B cell (primary cell): ENCODE results near the gene TRABD. TPM values are rescaled to one million over a fixed set of nuclear protein-coding genes. Genes with fewer than 3 reads are reported as not detected.
A peak's percentile ranks its signal among the peaks of the same experiment; 100 is the strongest.

Experiments used
- ATAC-seq: fragments of 200-7000 bp; cut with Tn5 transposase; one replicate; pipeline ENCODE4 v1.10.0; 2021; ENCODE audit warnings: low read depth, mild to moderate bottlenecking, moderate number of reproducible peaks, moderate library complexity
- CTCF ChIA-PET: fragments of 350-600 bp; sonication (Branson Sonifier 250); formaldehyde crosslinking; loops from one replicate; lab custom pipeline; 2021; ENCODE audit warnings: antibody characterized with exemption, inconsistent platforms; lab: Charles Lee
- POLR2A ChIA-PET: fragments of 350-600 bp; sonication (Branson Sonifier 250); formaldehyde crosslinking; loops from one replicate; lab custom pipeline; 2021; ENCODE audit warnings: antibody characterized with exemption; lab: Charles Lee
- DNase-seq: peaks from one replicate; pipeline ENCODE4 v3.0.0; 2013
- H2AFZ ChIP-seq: 2 replicates; pipeline ENCODE4 v1.6.1; 2012; ENCODE audit warnings: mild to moderate bottlenecking, low read depth, low read length; ENCODE audit not compliant: insufficient read depth, poor library complexity, severe bottlenecking
- H3K27ac ChIP-seq, 2 donors: 1 replicate in 1 of 2; 2 replicates in 1 of 2; pipeline ENCODE4 v1.5.1; 2012 to 2013; ENCODE audit warnings: low read length in 2 of 2, mild to moderate bottlenecking in 2 of 2, moderate library complexity in 1 of 2
- H3K27me3 ChIP-seq, 4 experiments: fragments of 200-600 bp in 1 of 4; sonication (generic) in 1 of 4; replicated peaks in 1 of 4; 1 replicate in 2 of 4; 2 replicates in 2 of 4; pipeline versions ENCODE4 v1.6.1 to v1.7.0; 2013 to 2016; ENCODE audit warnings: low read length in 3 of 4, mild to moderate bottlenecking in 2 of 4, mixed read lengths in 1 of 4, moderate library complexity in 1 of 4; ENCODE audit not compliant: insufficient read depth in 4 of 4, control insufficient read depth in 3 of 4; ENCODE audit errors: control extremely low read depth in 1 of 4
- H3K36me3 ChIP-seq, 2 experiments: replicated peaks in 1 of 2; 1 replicate in 1 of 2; 2 replicates in 1 of 2; pipeline versions ENCODE4 v1.6.1 to v1.7.1; 2013; ENCODE audit warnings: low read length in 1 of 2; ENCODE audit not compliant: insufficient read depth in 2 of 2, control insufficient read depth in 1 of 2; ENCODE audit errors: control extremely low read depth in 1 of 2, extremely low read depth in 1 of 2
- H3K4me1 ChIP-seq, 2 donors: fragments of 200-600 bp in 1 of 2; sonication (generic) in 1 of 2; 1 replicate in 1 of 2; 2 replicates in 1 of 2; pipeline versions ENCODE4 v1.5.1 to v1.6.1; 2013 to 2017; ENCODE audit warnings: low read length in 2 of 2; ENCODE audit not compliant: control insufficient read depth in 2 of 2, insufficient read depth in 2 of 2
- H3K4me2 ChIP-seq: replicated peaks from 2 replicates; pipeline ENCODE3; 2012; ENCODE audit warnings: mild to moderate bottlenecking, low read depth, low read length; ENCODE audit not compliant: poor library complexity, severe bottlenecking
- H3K4me3 ChIP-seq, 5 experiments: fragments of 200-600 bp in 1 of 5; sonication (generic) in 1 of 5; 1 replicate in 3 of 5; 2 replicates in 2 of 5; pipeline versions ENCODE4 v1.5.1 to v1.7.0; 2011 to 2016; ENCODE audit warnings: low read length in 4 of 5, mild to moderate bottlenecking in 4 of 5, low read depth in 2 of 5, control low read depth in 1 of 5, moderate library complexity in 1 of 5; ENCODE audit not compliant: insufficient read depth in 1 of 5; ENCODE audit errors: control extremely low read depth in 1 of 5, extremely low read depth in 1 of 5
- H3K79me2 ChIP-seq: fragments of 200-600 bp; sonication (generic); one replicate; pipeline ENCODE4 v1.6.0; 2016; ENCODE audit warnings: low read length; ENCODE audit not compliant: control insufficient read depth, insufficient read depth
- H3K9ac ChIP-seq: fragments of 200-600 bp; sonication (generic); 2 replicates; pipeline ENCODE4 v1.6.1; 2017; ENCODE audit warnings: mild to moderate bottlenecking, low read length, moderate library complexity
- H3K9me3 ChIP-seq, 3 donors: one replicate each; pipeline versions ENCODE4 v1.6.1 to v1.7.1; 2013; ENCODE audit warnings: low read length in 2 of 3; ENCODE audit not compliant: control insufficient read depth in 2 of 3, insufficient read depth in 1 of 3; ENCODE audit errors: control extremely low read depth in 1 of 3
- H4K20me1 ChIP-seq: 2 replicates; pipeline ENCODE4 v1.6.0; 2012; ENCODE audit warnings: mild to moderate bottlenecking, low read length; ENCODE audit not compliant: insufficient read depth, control insufficient read depth, poor library complexity, severe bottlenecking
- H3K27ac Mint-ChIP-seq: one replicate; pipeline ENCODE4 v1.8.0; 2021; ENCODE audit warnings: mixed read lengths
- H3K27me3 Mint-ChIP-seq: one replicate; pipeline ENCODE4 v1.8.0; 2021; ENCODE audit warnings: mixed read lengths
- H3K4me1 Mint-ChIP-seq: one replicate; pipeline ENCODE4 v1.8.0; 2021; ENCODE audit warnings: mixed read lengths
- H3K4me3 Mint-ChIP-seq: one replicate; pipeline ENCODE4 v1.8.0; 2021; ENCODE audit warnings: mixed read lengths
- H3K9me3 Mint-ChIP-seq: one replicate; pipeline ENCODE4 v1.8.0; 2022; ENCODE audit warnings: mixed read lengths; ENCODE audit not compliant: insufficient read depth
- CTCF ChIP-seq: fragments of 200-600 bp; IDR thresholded peaks from one replicate; pipeline ENCODE4 v1.8.0; 2022; ENCODE audit warnings: antibody characterized with exemption, mild to moderate bottlenecking
- EZH2 ChIP-seq: IDR thresholded peaks from 2 replicates; pipeline ENCODE4 v1.6.1; 2012; ENCODE audit warnings: borderline replicate concordance, low read depth, mild to moderate bottlenecking, moderate library complexity, low read length; ENCODE audit not compliant: insufficient read depth, poor library complexity, severe bottlenecking
- WGBS: methylation state at CpG from one replicate; pipeline ENCODE4 v1.1.5; 2013; ENCODE audit warnings: missing lambda C conversion rate; ENCODE audit not compliant: insufficient coverage; 5-methylcytosine and 5-hydroxymethylcytosine counted together
- intact Hi-C: fragments of 100-400 bp; cut with micrococcal nuclease; formaldehyde crosslinking; loops from one replicate; pipeline ENCODE4 v1.10.0; 2022
- polyA plus RNA-seq: library from polyadenylated mRNA; depleted of rRNA; stranded (reverse); fragments of >200 nt; gene quantifications from 2 replicates; pipeline ENCODE4 v1.2.3, GENCODE V29; 2012
- total RNA-seq, 2 donors: library from RNA; stranded (reverse); fragments of 120-200 nt in 1 of 2; gene quantifications; 1 replicate in 1 of 2; 2 replicates in 1 of 2; pipeline versions ENCODE4 v1.2.3 to v1.2.4, GENCODE V29; 2013 to 2022

The TRABD gene
- total and polyA plus RNA-seq, 2 donors (not counting 1 experiment from before 2014, with no cell fraction given): 164 to 200 TPM

DNA sequence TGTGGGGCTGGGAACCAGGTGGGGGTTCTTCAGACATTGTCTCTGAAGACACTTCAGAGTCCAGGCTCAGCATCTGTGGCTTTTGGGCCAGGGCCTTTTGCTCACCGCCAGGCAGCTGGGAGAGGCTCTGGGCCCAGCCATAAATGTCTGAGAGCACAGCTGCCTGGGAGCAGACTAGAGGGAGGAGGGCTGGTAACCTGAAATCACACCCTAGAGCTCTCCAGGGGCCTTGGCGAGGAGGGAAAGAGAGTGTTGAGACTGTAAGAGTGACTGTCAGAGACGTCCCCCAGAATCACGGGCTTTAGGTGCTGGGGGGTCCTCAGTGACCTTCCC is 4.1 kb downstream of the TRABD start:
- no peak for TF ChIP-seq CTCF
- no peak for TF ChIP-seq EZH2
- Mint-ChIP-seq H3K4me3 (peak overlapping the region; percentile 86), H3K9me3 (no peaks in the 10 kb centered on the region), H3K27me3 (no peaks in the 10 kb centered on the region), H3K4me1 (peaks cover 58% of the 10 kb centered on the region), H3K27ac (peak overlapping the region; percentile 99)
- CTCF ChIA-PET: interaction anchor here (1.0 to 4.0 kb wide), 11 partner anchors 15 to 336 kb away, joined by 4 to 41 read pairs (median 8); partner anchors contain the start of gene SCO2
- 8% methylated on average over 4 of the region's 4 CpGs for WGBS
- peak overlapping the region; percentile 79 for H3K9ac ChIP-seq
- H3K4me3 ChIP-seq: peak overlapping the region in 4 of 5 experiments; percentile 36 to 63 (median 52)
- H3K79me2 ChIP-seq: peaks cover 29% of the 10 kb centered on the region
- POLR2A ChIA-PET: interaction anchor here (0.5 to 4.6 kb wide), 10 partner anchors 9 to 336 kb away, joined by 5 to 54 read pairs (median 15); partner anchors contain the start of genes PANX2, PIM3, SCO2 and SELENOO
- H3K36me3 ChIP-seq: peaks cover 0 to 22% of the 10 kb centered on the region in 2 experiments
- H3K27ac ChIP-seq: peak overlapping the region; percentile 99 to 100
- ATAC-seq (no peak), DNase-seq (no peak)
- peaks cover 0 to 4% (median 0%) of the 10 kb centered on the region in 4 experiments for H3K27me3 ChIP-seq
- H3K9me3 ChIP-seq: peaks cover 0 to 2% (median 0%) of the 10 kb centered on the region in 3 donors
- H3K4me2 ChIP-seq: peak overlapping the region; percentile 98
- H4K20me1 ChIP-seq: peaks cover 7% of the 10 kb centered on the region
- H2AFZ ChIP-seq: no peak overlapping the region
- intact Hi-C loops: loop anchor here (1.0 to 5.0 kb wide), 9 partner anchors 10 to 431 kb away; partner anchors contain the start of genes PIM3, TUBGCP6 and ZBED4
- H3K4me1 ChIP-seq: peaks cover 82 to 91% of the 10 kb centered on the region in 2 donors
